Neural cell (in vitro differentiated cells): Measurements from ENCODE around the gene FERMT2.

Experiments
- CTCF ChIP-seq: fragments of 450-650 bp; IDR thresholded peaks from 2 replicates; pipeline ENCODE4 v1.5.1; 2014; ENCODE audit warnings: antibody characterized with exemption, mild to moderate bottlenecking, moderate library complexity; ENCODE audit not compliant: poor library complexity, severe bottlenecking
- EP300 ChIP-seq: fragments of 450-650 bp; conservative IDR thresholded peaks from 2 replicates; pipeline ENCODE4 v1.6.1; 2014; ENCODE audit warnings: antibody characterized with exemption, mild to moderate bottlenecking, moderate library complexity; ENCODE audit not compliant: poor library complexity, severe bottlenecking
- EZH2 ChIP-seq: fragments of 200-600, 300-800 bp; shearing (Covaris generic), sonication (generic); IDR thresholded peaks from 2 replicates; pipeline ENCODE4 v1.6.1; 2014; ENCODE audit warnings: antibody characterized with exemption, low read length, borderline replicate concordance, mild to moderate bottlenecking; ENCODE audit not compliant: insufficient read depth, poor library complexity, severe bottlenecking
- MXI1 ChIP-seq: fragments of 450-650 bp; conservative IDR thresholded peaks from 2 replicates; pipeline ENCODE4 v1.6.1; 2014; ENCODE audit warnings: antibody characterized with exemption, mild to moderate bottlenecking; ENCODE audit not compliant: poor library complexity, severe bottlenecking
- POLR2AphosphoS5 ChIP-seq: IDR thresholded peaks from 2 replicates; pipeline ENCODE4 v1.6.1; 2012
- RAD21 ChIP-seq: fragments of 450-650 bp; conservative IDR thresholded peaks from 2 replicates; pipeline ENCODE4 v1.6.1; 2014; ENCODE audit warnings: antibody characterized with exemption, mild to moderate bottlenecking, moderate library complexity
- REST ChIP-seq: IDR thresholded peaks from 2 replicates; pipeline ENCODE4 v1.6.1; 2012; ENCODE audit warnings: borderline replicate concordance
- SMC3 ChIP-seq: fragments of 450-650 bp; conservative IDR thresholded peaks from 2 replicates; pipeline ENCODE4 v1.6.1; 2014; ENCODE audit warnings: antibody characterized with exemption, mild to moderate bottlenecking, moderate library complexity; ENCODE audit not compliant: poor library complexity
- TAF1 ChIP-seq: IDR thresholded peaks from 2 replicates; pipeline ENCODE4 v1.6.1; 2012; ENCODE audit warnings: low read depth

GRCh38 chr14:52987514-52987913 lies 36.7 kb upstream of the FERMT2 start:
- no peak for TF ChIP-seq CTCF
- TF ChIP-seq POLR2AphosphoS5 = no peak
- TF ChIP-seq EP300 = no peak
- no peak for TF ChIP-seq EZH2
- no peak for TF ChIP-seq TAF1
- TF ChIP-seq REST = no peak
- no peak for TF ChIP-seq RAD21
- no peak for TF ChIP-seq MXI1
- TF ChIP-seq SMC3 = no peak
